GM18868 (cell line): ENCODE data around the gene ANKRD33.
A peak's percentile ranks its signal among the peaks of the same experiment; 100 is the strongest.

Source experiments
- ATAC-seq: cut with Tn5 transposase; IDR thresholded peaks from one replicate; pipeline ENCODE4 v1.9.1; 2021; ENCODE audit warnings: mild to moderate bottlenecking, moderate library complexity; ENCODE audit not compliant: unreplicated experiment

ANKRD33 gene

GRCh38 chr12:51915003-51915625 is 27.2 kb downstream of the ANKRD33 start:
- no peak for ATAC-seq

GRCh38 chr12:51915951-51916350 is 28.0 kb downstream of the ANKRD33 start:
- no peak for ATAC-seq

GRCh38 chr12:51917041-51917590 is 29.2 kb downstream of the ANKRD33 start:
- no peak for ATAC-seq

GRCh38 chr12:51917746-51918453 is 30.0 kb downstream of the ANKRD33 start:
- ATAC-seq: no peak

- ATAC-seq: no peak
Measured at GRCh38 chr12:51920046-51920445, 32.1 kb downstream of the ANKRD33 start.

- no peak for ATAC-seq
Measured at GRCh38 chr12:51921017-51921725, 33.3 kb downstream of the ANKRD33 start.

- ATAC-seq: no peak
Measured at GRCh38 chr12:51922146-51922545, 34.2 kb downstream of the ANKRD33 start.

- ATAC-seq: no peak
Measured at GRCh38 chr12:51922762-51923505, 35.0 kb downstream of the ANKRD33 start.

- no peak for ATAC-seq
Measured at GRCh38 chr12:51923506-51924365, 35.8 kb downstream of the ANKRD33 start.

GRCh38 chr12:51924551-51925319 is 36.8 kb downstream of the ANKRD33 start:
- peak; percentile 49 for ATAC-seq

- no peak for ATAC-seq
Measured at GRCh38 chr12:51925346-51926063, 37.6 kb downstream of the ANKRD33 start.

GRCh38 chr12:51926064-51926632 is 38.2 kb downstream of the ANKRD33 start:
- ATAC-seq: no peak

- ATAC-seq: peak; percentile 43
Measured at GRCh38 chr12:51926718-51927117, 38.8 kb downstream of the ANKRD33 start.

GRCh38 chr12:51932218-51933076 is 44.5 kb downstream of the ANKRD33 start:
- no peak for ATAC-seq

GRCh38 chr12:51934080-51934479 is 46.2 kb downstream of the ANKRD33 start:
- ATAC-seq: no peak

- ATAC-seq: no peak
Measured at GRCh38 chr12:51937926-51938325, 50.0 kb downstream of the ANKRD33 start.

- no peak for ATAC-seq
Measured at GRCh38 chr12:51938726-51939125, 50.8 kb downstream of the ANKRD33 start.
